Fibroblast of lung (primary cell): Measurements from ENCODE around the gene ERBB2.

Source experiments
- EZH2 ChIP-seq: IDR thresholded peaks from 2 replicates; pipeline ENCODE4 v1.5.1; 2012; ENCODE audit warnings: low read length, control low read depth, mild to moderate bottlenecking; ENCODE audit errors: missing control alignments
- TF ChIP-seq, protein P1 (sequence below), 2 donors: IDR thresholded peaks in 1 of 2; conservative IDR thresholded peaks in 1 of 2; 1 replicate in 1 of 2; 2 replicates in 1 of 2; pipeline ENCODE4 v1.5.1; 2011 to 2012; ENCODE audit warnings: low read length in 2 of 2, control low read depth in 1 of 2, inconsistent platforms in 1 of 2, low read depth in 1 of 2, mild to moderate bottlenecking in 1 of 2

DNA sequence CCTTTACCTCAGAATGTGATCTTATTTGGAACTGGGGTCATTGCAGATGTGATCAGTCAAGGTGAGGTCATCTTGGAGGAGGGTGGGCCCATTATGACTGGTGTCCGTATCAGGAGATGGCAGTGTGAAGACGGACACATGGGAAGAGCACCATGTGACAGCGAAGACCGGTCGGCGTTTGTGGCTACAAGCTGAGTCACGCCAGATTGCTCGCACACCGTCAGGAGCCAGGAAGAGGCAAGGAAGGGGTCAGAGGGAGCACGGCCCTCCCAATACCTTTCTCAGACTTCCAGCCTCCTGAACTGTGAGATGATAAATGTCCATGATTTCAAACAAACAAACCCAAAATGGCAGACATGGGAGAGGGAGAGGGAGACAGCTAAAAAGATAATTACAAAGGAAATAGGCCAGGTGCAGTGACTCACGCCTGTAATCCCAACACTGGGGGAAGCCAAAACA is 49.7 kb upstream of the ERBB2 start:
- TF ChIP-seq, protein P1, sequence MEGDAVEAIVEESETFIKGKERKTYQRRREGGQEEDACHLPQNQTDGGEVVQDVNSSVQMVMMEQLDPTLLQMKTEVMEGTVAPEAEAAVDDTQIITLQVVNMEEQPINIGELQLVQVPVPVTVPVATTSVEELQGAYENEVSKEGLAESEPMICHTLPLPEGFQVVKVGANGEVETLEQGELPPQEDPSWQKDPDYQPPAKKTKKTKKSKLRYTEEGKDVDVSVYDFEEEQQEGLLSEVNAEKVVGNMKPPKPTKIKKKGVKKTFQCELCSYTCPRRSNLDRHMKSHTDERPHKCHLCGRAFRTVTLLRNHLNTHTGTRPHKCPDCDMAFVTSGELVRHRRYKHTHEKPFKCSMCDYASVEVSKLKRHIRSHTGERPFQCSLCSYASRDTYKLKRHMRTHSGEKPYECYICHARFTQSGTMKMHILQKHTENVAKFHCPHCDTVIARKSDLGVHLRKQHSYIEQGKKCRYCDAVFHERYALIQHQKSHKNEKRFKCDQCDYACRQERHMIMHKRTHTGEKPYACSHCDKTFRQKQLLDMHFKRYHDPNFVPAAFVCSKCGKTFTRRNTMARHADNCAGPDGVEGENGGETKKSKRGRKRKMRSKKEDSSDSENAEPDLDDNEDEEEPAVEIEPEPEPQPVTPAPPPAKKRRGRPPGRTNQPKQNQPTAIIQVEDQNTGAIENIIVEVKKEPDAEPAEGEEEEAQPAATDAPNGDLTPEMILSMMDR (conservative IDR thresholded peaks at IDR 0.05 in 1 of 2, IDR thresholded peaks at IDR 0.05 in 1 of 2; ENCODE audit: low read depth in 1 of 2, low read length in 2 of 2): no peak
- TF ChIP-seq EZH2: no peak
